ENCODE results near the gene CGNL1. TPM values are rescaled to one million over a fixed set of nuclear protein-coding genes. Genes with fewer than 3 reads are reported as not detected.

Gene CGNL1
- total RNA-seq, 1 experiment from 2014 or later = 34.6 TPM

DNA sequence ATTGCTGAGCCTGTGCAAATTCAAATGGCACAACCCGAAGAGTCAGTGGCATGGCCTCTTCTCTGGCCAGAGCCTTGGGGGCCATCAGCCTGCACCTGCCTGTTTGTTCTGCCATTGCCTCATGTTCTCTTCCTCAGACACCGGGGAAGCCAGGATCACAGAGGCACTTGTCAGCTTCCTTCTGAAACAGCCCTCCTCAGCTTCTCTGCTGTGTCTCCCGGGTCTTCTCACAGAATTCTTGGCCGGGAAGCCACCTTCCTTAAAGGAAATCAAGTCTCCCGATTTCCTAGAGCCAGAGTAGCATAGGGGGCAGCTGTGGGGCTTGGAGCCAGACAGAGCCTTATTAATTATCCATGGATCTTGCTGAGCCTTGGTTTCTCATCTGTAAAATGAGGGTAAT is 47.4 kb upstream of the CGNL1 start:
- no peaks in the 10 kb centered on the region for H3K79me2 ChIP-seq (ENCODE audit: insufficient read depth, low read length)
- Mint-ChIP-seq H3K27ac (no peak overlapping the region), H3K27me3 (ENCODE audit: low read depth) (no peaks in the 10 kb centered on the region), H3K4me3 (no peak overlapping the region), H3K4me1 (peaks cover 3 to 28% of the 10 kb centered on the region in 2 experiments; a peak in 3 of 4 replicates), H3K9me3 (no peaks in the 10 kb centered on the region), H3K36me3 (ENCODE audit: insufficient read depth in 1 of 3, low read depth in 3 of 3) (no peaks in the 10 kb centered on the region)
- no peak for DNase-seq
- no peak overlapping the region for H2AK5ac ChIP-seq (ENCODE audit: insufficient read length, low read length)
- H3K27ac ChIP-seq (ENCODE audit: insufficient read length, low read depth, low read length) = no peak overlapping the region
- no peaks in the 10 kb centered on the region for H3K23me2 ChIP-seq (ENCODE audit: insufficient read length, low read depth, low read length, poor library complexity, severe bottlenecking)
- no peaks in the 10 kb centered on the region for H3K79me1 ChIP-seq (ENCODE audit: insufficient read depth, low read depth, low read length, poor library complexity, severe bottlenecking)
- WGBS (ENCODE audit: extremely low coverage, insufficient read length, low lambda C conversion rate) = no CpG with 5 or more reads among the region's 5 CpGs
- TF ChIP-seq, protein P1, sequence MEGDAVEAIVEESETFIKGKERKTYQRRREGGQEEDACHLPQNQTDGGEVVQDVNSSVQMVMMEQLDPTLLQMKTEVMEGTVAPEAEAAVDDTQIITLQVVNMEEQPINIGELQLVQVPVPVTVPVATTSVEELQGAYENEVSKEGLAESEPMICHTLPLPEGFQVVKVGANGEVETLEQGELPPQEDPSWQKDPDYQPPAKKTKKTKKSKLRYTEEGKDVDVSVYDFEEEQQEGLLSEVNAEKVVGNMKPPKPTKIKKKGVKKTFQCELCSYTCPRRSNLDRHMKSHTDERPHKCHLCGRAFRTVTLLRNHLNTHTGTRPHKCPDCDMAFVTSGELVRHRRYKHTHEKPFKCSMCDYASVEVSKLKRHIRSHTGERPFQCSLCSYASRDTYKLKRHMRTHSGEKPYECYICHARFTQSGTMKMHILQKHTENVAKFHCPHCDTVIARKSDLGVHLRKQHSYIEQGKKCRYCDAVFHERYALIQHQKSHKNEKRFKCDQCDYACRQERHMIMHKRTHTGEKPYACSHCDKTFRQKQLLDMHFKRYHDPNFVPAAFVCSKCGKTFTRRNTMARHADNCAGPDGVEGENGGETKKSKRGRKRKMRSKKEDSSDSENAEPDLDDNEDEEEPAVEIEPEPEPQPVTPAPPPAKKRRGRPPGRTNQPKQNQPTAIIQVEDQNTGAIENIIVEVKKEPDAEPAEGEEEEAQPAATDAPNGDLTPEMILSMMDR (conservative IDR thresholded peaks at IDR 0.05) = no peak
- H2BK20ac ChIP-seq (ENCODE audit: low read depth, low read length, poor library complexity, severe bottlenecking) = no peak overlapping the region
- H3K9me3 ChIP-seq (ENCODE audit: control insufficient read depth, low read depth, low read length) = no peaks in the 10 kb centered on the region
- H3K4me2 ChIP-seq (ENCODE audit: insufficient read depth, insufficient read length, low read length) = no peak overlapping the region
- H3K18ac ChIP-seq (ENCODE audit: insufficient read length, low read depth, low read length) = no peak overlapping the region
- H2AFZ ChIP-seq (ENCODE audit: low read length) = no peak overlapping the region
- no peak overlapping the region for H4K5ac ChIP-seq (ENCODE audit: insufficient read length, low read depth, low read length)
- no peak overlapping the region for H3K56ac ChIP-seq (ENCODE audit: insufficient read length, low read depth, low read length)
- H2BK5ac ChIP-seq (ENCODE audit: insufficient read length, low read length) = no peak overlapping the region
- no peak overlapping the region for H2BK12ac ChIP-seq (ENCODE audit: insufficient read length, low read depth, low read length)
- H3K4ac ChIP-seq (ENCODE audit: low read depth, low read length) = no peak overlapping the region
- no peak overlapping the region for H4K91ac ChIP-seq (ENCODE audit: insufficient read length, low read depth, low read length)
- H3T11ph ChIP-seq (ENCODE audit: low read length) = no peak overlapping the region
- no peak overlapping the region for H4K8ac ChIP-seq (replicated peaks; ENCODE audit: insufficient read length, low read depth, low read length)
- no peak overlapping the region for H3K9ac ChIP-seq (ENCODE audit: extremely low read depth, insufficient read length, low read length)
- H4K20me1 ChIP-seq (ENCODE audit: control insufficient read depth, insufficient read depth, insufficient read length) = no peaks in the 10 kb centered on the region
- H3K23ac ChIP-seq (ENCODE audit: insufficient read length, low read depth, low read length) = no peak overlapping the region
- H3K27me3 ChIP-seq (ENCODE audit: insufficient read depth, low read length) = no peaks in the 10 kb centered on the region
- H3K14ac ChIP-seq (ENCODE audit: insufficient read depth, low read length) = no peak overlapping the region
- H2BK15ac ChIP-seq (ENCODE audit: low read depth, low read length) = no peak overlapping the region
- H3K4me1 ChIP-seq (ENCODE audit: insufficient read depth, low read length) = no peaks in the 10 kb centered on the region
- H2BK120ac ChIP-seq (ENCODE audit: low read depth, low read length, poor library complexity, severe bottlenecking) = no peak overlapping the region
